GM19372 (cell line): ENCODE results near the gene EFCAB8.

Source experiments
- ATAC-seq: cut with Tn5 transposase; IDR thresholded peaks from one replicate; pipeline ENCODE4 v1.9.1; 2021; ENCODE audit warnings: mild to moderate bottlenecking, low read depth, moderate library complexity; ENCODE audit not compliant: unreplicated experiment

The EFCAB8 gene

DNA sequence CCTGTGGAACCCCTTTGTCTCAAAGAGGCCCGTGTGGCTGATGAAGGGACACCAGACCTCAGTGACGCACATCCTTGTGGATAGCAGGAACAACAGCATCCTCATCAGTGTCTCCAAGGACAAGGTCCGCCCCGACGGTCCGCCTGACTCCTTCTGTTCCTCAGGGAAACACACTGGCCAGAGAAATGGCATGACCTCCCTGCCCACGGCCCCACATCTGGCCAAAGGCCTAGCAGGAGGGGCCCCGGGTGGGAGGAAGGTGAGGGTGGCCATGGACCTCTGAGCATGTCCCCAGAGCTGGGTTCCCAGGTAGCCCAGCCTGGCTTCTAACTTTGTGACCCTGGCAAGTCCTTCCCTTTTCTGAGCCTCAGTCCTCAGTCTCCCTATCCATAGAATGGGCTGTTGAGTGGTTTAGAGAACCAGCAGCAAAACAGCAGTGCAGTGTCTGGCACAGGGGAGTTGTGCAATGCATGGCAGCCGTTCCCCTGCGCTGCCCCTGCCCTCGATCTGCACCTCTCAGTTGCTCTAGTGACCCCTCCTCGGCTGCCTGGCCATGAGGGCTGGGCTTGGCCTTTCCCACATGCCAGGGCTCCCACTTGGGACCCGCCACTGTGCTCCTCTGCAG is 48.3 kb downstream of the EFCAB8 start:
- ATAC-seq, result no peak

DNA sequence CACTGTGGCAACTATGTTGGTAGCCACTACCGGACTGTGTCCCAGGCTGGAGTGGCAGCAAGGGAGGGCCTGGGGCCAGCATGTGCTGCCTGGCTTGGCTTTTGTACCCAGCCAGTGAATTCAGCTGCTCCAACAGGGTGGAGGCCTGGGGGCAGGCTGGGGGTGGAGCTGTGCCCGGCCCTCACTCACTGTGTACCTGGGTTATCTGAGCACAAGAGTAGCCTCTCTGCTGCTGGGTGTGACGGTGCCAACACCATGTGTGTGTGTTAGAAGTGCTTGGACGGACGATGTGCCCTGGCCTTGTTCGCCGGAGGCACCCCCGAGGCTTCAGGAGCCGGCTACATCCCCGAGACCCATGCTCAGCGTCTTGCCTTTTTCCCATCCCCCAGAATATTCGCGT is 49.2 kb downstream of the EFCAB8 start:
- ATAC-seq, result no peak

DNA sequence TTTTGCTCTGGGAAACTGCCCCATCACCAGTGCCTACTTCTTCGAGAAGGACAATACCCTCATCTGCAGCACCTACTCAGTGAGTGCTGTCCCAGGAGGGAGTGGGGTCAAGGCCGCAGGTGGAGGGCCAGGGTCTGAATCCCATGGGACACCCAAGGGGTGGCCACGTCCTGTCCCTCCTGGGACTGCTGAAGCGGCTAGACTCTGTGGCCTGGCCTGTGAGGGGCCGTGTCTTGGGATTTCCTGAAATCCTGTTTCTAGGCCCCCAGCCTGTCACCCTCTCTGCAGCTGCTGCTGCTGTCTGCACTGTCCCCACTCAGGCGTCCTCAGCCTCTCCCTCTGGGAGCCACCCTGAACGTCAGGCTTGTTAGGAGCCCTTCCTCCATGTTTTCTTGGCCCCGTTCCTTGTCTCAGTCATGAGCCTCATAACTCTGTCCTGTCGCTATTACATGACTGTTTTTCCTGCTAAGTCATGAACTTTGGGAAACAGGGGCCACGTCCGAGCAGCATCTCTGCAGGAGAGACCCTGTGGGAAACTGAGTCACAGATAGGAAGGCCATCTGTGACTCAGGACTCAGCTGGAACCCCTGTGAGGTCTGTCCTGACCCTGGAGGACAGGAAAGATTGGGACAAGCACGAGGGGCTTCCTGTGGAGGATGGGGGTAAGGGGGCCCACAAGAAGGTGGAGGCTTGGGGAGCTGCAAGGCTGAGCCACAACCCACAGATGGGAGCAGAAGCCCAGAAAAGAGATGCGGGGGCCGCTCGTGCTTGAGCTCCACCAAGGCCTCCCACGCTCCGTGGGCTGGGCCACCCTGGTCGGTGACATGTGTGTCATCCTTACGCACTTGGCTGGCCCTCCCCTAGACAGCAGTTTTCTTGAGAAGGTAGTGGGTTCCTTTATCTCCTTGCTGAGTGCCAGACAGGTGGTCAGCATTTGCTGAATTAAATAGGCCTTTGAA is 49.9 kb downstream of the EFCAB8 start:
- ATAC-seq, result no peak

DNA sequence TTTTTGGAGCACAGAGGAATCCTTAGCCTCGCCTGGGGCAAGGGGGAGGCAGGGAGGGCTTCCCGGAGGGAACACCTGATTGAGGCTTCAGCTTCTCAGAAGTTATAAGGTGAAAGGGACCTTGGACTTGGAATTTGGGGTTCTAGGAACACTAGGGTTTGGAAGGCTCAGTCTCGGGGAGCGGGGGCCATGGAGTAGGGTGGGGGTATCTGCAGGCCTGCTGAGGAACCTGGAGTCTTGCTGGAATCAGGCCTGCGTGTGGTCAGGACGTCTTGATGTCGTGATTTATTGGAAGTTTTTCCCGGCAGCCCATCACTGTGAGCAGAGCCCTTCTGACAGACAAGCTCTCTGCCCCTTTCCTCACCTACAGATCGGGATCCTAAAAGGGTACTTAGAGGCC is 50.7 kb downstream of the EFCAB8 start:
- ATAC-seq, result no peak

DNA sequence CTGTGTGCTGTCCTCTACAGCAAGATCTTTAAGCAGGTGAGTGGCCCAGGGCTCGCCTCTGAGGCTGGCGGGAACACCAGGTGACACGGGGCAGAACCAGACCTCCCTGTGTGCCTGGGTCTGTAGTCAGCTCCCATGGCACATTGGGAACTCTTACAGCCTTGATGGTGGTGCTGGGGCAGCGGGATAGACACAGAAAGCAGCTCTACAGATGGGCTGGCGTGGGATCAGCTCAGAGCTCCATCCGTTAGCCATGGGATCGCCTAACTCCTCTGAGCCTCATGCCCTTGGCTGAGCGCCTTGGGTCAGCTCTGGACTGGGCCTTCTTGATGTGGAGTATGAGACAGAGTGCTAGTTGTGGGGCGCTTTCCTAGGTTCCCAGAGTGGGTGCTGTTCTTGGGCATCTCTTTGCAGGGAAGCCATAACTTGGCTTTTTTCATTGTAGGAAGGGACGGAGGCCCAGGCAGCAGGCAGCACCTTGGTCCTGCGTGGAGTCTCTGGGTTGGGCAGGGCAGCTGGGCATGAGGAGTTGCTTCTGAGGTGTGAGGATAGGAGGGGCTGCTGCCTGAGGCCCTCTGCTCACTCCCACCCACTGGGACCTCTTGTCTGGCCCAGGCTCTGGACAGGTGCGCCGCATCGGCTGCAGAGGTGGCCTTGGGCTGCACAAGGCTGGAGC is 51.3 kb downstream of the EFCAB8 start:
- ATAC-seq, result no peak

DNA sequence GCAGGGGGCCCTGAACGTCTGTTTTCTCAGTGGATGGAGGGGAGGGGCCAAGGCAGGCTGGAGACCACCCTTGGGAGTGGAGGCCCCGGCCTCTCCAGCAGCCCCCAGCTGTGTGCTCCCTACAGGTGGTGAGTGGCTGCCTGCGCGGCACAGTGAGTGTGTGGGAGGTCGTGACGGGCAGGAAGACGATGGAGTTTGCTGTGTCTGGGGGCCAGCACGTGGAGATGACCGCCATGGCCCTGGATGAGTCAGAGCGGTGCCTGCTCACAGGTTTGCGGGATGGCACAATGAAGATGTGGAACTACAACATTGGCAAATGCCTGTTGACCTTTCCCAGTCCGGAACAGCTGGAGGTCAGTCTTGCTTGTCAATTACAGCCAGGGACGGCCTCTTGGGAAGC is 52.6 kb downstream of the EFCAB8 start:
- no peak for ATAC-seq

DNA sequence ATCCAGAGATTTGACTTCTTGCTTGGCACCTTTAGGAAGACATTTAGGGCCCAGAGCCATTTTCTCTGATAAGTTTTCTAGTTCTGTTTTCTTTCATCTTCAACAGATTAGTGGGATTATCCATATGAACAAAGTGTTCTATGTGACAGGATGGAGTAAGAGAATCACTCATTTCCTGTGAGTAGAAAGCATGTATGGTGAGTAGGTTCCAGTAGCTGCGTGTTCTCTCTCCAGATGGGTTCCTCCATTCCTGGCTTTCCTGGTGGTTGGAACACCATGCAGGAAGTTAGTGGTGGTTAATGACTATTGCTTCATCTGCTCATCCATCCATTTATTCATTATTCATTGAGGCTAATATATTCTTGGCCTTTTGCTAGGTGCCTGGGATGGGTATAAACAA is 54.0 kb downstream of the EFCAB8 start:
- no peak for ATAC-seq

DNA sequence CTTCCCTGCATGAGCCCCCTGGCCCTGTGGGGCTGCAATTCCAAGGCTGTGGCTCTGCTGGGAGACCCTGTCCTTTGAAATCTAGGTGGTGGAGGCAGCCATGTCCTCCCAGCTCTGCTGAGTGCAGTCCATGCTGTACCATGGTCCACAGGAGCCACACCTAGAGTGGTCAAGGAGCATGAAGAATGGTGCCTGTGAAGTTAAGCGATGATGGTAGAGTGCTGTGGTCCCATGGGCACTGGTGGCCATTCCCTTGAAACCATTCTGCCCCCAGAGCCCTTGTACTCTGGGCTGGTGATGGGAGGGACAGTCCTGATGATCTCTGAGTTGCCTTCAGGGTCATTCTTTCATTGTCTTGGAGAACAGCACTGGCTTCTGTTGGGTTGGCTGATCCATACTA is 55.3 kb downstream of the EFCAB8 start:
- ATAC-seq, result no peak

DNA sequence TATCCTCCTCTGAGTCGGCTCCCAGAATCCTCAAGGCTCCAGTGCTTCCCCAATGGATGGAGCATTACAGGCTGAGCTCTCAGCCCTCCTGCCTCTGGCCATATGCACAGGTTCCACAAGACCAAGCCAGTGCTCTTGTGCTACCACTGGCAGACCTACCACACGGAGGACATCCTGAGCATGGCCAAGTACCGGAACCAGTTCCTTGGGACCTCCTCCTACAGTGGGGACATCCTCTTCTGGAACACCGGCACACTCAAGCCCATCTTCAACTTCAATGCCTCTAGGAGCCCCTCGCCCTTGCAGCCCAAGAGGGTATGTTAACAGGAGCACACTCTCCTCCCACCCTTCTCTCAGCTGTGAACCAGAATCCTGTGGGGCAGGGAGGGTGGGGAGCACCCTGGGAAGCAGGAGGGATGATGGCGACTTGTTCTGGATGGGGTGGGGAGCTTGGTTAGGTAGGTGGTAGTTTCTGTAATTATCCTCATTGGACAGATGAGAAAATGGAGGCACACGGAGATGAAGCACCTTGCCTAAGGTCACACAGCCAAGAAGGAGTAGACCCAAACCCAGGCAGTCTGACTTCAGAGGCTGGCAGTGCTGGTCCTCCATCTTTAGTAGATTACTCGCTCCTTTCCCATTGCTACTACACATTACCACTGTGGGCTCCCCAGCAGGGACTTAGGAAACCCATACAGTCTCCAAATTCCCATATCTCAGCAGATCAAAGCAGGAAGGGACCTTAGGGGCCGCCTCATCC is 58.6 kb downstream of the EFCAB8 start:
- no peak for ATAC-seq

DNA sequence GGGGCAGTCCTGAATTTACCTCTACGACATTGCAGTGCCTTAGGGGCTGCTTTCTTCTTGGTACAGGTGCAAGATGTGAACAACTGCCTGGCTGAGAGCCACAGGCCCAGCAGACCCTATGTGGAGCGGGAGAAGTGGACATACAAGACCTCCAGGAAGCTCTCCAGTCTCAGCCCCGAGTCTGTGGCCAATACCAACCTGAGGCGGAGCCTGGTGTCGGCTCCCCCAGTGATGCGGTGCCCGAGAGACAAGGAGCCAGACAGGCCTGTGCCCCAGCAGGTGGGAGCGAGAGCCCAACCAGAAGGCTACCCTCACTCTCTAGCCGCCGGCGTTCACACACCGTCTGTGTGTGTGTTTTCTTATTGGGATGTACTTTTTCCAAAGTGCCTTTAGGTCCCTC is 59.6 kb downstream of the EFCAB8 start:
- ATAC-seq, result no peak

DNA sequence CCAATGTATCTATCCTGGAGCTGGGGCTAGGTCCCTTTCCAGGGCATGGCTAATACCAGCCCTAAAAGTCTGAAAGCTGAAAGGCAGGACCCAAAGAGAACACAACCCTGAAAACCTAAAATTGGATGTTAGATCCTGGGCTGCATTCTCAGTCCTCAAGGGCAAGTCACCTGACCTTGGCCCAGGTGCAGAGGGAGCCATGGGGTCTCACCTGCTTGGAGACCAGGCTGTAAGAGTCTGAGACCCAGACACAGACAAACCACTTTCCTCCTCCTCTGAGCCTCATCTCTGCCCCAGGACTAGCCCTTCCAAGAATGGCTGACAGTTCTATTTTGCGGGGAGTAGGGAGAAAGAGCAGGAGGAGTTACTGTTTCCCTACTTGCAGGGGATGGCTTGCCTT is 60.0 kb downstream of the EFCAB8 start:
- no peak for ATAC-seq

DNA sequence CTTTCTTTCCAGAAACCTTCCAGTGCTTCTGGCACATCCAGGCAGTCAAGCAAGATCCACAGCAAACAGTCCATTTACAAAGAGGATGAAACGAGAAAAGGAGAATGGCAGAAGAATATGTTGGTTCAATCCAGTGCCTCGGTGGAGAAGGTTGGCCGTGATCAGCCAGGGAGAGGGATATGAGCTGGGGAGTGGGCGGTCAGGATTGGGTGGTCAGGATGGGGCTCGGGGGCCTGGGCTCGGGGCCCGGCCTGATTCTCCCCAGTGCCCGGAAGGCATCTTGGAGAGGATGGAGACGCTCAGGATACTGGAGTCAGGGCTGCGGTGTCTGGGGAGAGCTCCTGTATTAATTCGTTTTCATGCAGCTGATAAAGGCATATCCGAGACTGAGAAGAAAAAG is 61.3 kb downstream of the EFCAB8 start:
- no peak for ATAC-seq

DNA sequence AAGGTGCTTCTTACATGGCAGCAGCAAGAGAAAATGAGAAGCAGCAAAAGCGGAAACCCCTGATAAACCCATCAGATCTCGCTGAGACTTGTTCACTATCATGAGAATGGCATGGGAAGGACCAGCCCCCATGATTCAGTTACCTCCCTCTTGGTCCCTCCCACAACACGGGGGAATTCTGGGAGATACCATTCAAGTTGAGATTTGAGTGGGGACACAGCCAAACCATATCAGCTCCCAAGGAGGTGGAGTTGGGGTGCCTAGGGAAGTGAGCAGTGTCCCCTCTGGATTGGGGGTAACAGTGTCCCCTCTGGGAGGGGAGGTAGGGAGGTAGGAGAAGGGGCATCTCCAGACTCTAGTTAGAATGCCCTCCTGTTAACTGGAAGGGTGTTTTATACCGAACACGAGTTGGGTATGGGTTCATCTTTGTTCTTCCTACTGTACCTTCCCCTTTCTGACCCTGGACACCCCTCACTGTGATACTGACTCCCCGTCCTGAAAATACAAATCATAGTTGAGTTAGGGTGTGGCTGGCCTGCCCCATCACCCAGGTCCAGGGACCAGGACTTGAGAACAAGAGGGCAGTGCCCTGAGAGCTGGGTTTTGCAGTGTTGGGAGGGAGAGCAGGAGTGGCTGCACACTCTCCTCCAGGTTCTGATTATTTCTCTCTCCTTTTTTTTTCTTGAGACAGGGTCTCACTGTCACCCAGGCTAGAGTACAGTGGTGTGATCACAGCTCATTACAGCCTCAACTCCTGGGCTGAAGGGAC is 62.0 kb downstream of the EFCAB8 start:
- no peak for ATAC-seq

DNA sequence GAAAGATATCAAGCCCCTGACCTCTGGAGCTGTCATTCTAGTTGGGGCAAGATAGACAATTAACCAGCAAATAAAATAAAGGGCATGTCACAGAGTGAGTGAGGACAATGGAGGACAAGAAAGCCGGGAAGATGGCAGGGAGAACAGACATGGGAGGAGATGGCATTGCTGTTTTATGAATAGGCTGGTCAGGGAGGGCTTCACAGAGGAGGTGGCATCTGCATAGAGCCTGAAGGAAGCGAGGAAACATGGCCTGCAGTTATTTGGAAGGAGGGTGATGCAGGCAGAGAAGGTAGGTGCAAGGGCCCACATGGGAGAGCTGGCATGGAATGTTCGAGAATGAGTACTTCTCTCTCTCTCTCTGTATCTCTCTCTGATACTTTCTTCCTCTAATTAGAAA is 63.7 kb downstream of the EFCAB8 start:
- no peak for ATAC-seq

DNA sequence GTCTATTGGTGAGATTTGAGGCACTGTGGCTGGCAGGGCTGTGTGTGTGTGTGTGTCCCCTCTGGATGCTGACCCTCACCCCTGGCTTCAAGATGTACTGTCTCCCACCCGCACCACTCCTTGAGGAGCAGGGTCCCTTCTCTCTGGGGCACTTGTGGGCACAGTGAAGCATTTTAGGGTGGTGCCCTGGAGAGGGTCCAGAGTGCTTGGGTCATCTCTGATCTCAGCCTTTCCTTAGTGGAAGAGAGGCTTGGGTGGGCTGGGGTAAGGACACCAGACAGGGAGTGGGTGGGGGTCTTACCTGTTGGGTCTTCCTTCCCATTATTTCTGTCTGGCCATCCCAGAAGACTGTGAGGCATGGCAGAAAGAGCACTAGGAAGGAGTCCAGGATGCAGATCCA is 66.1 kb downstream of the EFCAB8 start:
- no peak for ATAC-seq

DNA sequence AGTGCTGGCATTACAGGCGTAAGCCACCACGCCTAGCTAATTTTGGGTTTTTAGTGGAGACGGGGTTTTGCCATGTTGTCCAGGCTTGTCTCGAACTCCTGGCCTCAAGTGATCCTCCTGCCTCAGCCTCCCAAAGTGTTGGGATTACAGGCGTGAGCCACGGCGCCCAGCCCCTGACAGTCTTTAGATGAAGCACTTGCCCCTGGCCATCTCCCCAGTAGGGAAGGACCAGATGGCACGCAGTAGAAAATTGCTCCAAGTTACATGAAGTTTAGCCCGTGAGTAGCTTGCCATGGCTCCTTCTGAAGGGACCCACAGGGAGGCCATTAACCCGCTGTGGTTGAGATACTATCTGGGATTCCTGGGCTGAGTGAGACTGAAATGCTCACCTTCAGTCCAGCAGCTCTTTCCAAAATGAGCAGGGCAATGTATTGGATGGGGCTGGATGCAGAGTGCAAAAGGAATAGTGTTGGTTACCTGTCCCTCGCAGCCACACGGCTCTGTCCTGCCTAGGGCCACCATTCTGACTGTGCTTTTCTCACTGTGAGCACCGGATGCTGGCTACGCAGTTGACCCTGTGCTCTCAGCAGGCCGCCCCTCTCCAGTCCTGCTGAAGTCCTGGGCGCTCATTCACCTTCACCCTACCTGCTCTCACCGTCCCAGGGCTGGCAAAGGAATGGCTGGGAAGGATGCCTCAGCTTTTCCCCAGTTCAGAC is 66.9 kb downstream of the EFCAB8 start:
- no peak for ATAC-seq

DNA sequence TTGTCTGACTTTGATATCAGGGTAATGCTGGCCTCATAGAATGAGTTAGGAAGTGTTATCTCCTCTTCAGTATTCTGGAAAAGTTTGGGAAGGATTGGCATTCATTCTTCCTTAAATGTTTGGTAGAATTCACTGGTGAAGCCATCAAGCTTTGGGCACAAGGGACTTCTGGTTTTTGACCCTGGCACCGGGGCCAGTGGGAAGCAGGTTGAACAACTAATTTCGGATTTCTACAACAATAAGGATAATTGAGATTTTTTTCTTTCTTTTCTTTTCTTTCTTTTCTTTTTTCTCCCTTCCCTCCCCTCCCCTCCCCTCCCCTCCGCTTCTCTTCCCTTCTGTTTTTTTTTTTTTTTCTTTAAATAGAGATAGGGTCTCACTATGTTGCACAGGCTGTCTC is 70.4 kb downstream of the EFCAB8 start:
- ATAC-seq, result no peak

DNA sequence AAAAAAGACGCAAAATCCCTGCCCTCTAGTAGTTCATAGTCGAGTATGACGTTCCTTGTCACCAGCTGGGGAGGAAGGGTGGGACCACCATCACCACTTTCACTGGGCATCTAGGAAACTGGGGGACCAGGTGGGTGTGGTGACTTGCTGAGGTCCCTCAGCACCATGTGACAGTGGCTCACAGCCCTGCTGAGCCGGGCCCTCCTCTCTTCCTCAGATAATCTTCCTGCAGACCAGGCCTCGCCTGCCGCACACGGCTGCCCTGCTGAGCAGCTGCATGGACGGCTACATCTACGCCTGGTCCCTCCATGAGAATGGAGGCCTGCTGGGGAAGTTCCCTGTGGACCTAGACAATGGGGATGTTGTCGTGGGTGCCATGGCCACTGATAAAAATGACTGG is 71.5 kb downstream of the EFCAB8 start:
- ATAC-seq, result no peak

DNA sequence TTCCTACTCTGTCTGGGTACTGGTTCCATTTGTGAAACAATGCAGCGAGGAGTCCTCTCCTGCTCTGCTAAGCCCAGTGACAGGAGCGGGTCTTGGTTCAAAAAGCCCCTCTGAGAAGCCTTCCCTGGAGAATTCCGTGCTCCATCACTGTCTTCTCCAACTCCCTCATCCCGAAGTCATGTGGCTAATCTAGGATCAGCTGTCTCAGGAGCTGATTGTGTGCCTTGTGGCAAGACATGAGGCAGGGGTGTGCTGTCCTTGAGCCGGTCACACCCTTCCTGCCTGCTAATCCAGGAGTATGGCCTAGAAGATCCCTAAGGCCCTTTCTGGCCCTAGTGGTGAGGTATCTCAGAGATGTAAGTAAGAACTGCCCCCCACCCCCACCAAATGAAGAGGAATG is 72.0 kb downstream of the EFCAB8 start:
- ATAC-seq, result no peak
